GM18868 (cell line): ENCODE measurements around the gene HDHD2.
A peak's percentile ranks its signal among the peaks of the same experiment; 100 is the strongest.
"Not testable (repeated sequence)": the region's sequence is repeated elsewhere in the genome, so short reads cannot be mapped to it uniquely, and the experiment has no call there.

Experiments used
- ATAC-seq: cut with Tn5 transposase; IDR thresholded peaks from one replicate; pipeline ENCODE4 v1.9.1; 2021; ENCODE audit warnings: mild to moderate bottlenecking, moderate library complexity; ENCODE audit not compliant: unreplicated experiment

HDHD2 gene, protein sequence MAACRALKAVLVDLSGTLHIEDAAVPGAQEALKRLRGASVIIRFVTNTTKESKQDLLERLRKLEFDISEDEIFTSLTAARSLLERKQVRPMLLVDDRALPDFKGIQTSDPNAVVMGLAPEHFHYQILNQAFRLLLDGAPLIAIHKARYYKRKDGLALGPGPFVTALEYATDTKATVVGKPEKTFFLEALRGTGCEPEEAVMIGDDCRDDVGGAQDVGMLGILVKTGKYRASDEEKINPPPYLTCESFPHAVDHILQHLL

DNA sequence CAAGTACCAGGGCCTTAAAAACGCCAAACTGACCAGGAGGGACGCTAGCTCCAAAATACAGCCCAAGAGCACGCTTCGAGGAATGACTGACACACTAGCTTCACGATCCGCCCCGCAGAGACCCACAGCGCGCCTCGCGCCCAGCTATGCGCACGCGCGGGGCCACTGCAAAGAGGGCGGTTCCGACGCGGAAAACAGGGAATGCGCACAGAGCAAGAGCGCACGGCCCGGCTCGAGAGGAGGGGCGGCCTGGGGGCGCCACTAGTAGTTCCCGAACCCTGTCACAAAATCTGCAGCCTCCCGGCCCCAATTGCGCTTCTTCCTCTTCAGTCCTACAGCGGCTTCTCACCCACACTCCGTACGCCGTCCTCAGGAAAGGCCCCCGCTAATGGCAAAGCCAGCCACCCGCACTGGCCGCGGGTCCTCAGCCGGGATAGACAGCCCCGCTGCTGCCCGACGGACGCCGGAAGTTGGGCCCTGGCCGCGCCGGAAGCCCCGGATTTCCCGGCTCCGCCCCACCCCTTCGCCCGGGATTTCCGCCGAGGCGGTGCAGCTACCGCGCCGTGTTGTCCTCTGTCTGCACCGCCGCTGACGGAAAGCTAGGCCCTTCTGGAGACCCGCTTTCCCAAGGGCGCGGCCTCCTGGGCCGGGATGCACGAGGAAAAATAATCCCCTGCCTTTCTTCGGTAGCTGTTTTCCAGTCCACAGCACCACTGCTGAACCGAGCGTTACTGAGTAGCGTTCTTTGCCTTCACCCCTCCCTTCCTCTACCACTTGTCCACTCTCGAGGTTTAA, at the start of gene HDHD2:
HDHD2 (minus strand) TSS at position 472 of the 795 bp plus-strand sequence. CDS start 14,061 bp downstream, outside the sequence.
- peak; percentile 90 for ATAC-seq

DNA sequence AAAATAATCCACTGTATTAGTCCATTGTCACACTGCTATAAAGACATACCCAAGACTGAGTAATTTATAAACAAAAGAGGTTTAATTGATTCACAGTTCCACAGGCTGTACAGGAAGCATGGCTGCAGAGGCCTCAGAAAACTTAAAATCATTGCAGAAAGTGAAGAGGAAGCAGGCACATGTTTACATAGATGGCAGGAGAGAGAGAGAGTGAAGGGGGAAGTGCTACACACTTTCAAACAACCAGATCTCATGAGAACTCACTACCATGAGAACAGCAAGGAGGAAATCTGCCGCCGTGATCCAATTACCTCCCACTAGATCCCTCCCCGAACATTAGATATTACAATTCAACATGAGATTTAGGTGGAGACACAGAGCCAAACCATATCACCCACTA, 45.7 kb upstream of the HDHD2 start:
- ATAC-seq = not testable (repeated sequence)

DNA sequence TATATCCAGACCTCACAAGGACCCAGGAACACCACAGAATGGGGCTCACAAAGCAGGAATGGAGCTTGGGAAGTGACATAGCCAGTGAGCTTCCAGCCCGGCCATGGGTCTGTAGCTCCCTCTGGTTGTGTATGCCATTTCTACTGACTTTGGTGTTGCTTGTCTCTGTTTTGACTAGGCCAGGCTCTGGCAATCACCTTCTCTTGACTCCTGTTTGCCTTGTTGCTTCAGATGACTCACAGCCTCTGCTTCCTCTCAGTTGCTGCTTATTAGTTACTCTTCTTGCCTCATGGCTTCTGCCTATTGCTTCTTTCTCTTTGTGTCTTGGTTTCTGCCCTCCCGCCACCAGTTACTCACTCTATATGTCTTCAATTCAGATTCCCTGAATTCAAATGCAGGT, 41.7 kb upstream of the HDHD2 start:
- ATAC-seq = no peak

DNA sequence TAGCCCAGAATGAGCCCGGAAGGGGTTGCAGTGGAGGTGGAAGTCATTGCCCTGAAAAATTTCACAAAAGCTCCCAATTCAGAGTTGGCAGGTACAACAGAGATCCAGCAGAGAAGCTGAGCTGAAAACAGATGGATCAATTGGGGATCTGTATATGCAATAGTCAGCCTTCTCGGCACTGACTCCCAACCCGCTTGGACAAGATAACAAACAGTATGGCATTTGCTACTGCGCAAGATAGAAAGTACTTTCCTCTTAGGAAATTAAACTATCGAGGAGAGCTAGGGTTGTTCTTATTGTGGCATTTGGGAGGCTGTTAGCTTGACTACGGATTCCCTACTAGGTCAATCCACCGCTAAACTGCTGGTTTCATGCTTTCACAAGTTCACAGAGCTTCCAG, 37.4 kb upstream of the HDHD2 start:
- no peak for ATAC-seq

DNA sequence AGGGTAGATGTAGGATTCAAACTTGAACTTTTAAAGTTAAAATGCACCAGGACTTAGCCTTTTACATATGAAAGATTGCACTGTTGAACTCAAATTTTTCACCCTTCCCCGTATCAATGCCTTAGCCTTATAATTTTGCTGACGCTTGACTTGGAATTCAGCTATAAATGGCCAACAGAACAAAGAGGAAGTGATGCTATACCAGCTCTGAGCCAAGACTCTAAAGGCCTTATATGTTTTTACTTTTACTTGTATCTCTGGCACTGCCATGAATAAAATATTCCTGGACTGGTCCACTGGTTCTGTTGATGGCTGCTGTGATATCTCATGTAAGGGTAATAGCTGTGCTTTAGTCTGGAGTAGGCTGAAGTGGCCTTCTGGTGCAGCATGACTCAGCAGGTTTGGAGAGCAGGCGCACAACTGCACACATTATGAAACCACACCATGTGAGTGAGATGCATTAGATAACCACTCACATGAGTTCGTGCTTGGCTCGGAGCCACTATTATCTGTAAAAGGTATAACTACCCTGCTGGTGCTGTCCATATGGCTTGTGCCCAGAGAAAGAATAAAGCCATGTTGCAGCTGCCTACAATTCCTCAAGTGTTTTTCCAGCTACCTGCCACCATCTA, 34.2 kb upstream of the HDHD2 start:
- ATAC-seq = no peak

DNA sequence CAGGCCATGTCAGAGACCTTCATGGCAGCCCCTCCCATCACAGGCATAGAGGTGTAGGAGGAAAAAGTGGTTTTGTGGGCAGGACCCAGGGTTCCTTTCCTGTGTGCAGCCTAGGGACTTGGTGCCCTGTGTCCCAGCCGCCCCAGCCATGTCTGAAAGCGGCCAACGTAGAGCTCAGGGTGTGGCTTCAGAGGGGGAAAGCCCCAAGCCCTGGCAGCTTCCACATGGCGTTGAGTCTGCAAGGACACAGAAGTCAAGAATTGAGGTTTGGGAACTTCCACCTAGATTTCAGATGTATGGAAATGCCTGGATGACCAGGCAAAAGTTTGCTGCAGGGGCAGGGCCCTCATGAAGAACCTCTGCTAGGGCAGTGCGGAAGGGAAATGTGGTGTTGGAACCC, 31.9 kb upstream of the HDHD2 start:
- not testable (repeated sequence) for ATAC-seq

DNA sequence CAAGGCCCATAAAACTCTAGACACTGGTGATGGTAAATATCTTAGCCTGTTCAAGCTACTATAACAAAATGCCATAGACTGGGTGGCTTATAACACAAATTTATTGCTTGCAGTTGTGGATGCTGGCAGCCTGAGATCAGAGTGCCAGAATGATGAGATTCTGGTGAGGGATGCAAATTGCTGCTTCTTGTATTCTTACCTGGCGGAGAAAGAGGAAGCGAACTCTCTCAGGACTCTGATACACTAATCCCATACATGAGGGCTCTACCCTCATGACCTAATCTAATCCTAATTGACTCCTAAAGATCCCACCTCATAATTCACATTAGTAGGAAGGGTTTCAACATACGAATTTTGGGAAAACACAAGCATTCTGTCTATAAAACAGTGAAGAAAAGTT, 30.5 kb upstream of the HDHD2 start:
- no peak for ATAC-seq

DNA sequence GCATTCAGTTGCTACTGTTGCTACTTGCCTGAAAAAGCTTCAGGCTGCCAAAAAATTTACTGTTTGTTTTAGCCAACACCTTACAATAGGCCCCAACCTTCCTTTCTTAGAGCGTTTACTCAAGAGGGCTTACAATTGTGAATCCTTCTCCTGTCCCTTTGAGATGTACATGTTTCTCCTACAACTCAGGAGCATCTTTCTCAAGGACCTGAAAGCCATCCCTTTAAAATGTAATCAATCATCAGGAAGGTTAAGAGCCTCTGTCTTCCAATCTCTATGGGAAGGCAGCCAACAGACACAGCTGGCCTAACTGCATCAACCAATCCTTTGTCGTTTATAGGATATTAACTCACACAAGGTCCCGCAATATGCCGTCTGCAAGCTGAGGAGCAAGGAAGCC, 29.2 kb upstream of the HDHD2 start:
- no peak for ATAC-seq

DNA sequence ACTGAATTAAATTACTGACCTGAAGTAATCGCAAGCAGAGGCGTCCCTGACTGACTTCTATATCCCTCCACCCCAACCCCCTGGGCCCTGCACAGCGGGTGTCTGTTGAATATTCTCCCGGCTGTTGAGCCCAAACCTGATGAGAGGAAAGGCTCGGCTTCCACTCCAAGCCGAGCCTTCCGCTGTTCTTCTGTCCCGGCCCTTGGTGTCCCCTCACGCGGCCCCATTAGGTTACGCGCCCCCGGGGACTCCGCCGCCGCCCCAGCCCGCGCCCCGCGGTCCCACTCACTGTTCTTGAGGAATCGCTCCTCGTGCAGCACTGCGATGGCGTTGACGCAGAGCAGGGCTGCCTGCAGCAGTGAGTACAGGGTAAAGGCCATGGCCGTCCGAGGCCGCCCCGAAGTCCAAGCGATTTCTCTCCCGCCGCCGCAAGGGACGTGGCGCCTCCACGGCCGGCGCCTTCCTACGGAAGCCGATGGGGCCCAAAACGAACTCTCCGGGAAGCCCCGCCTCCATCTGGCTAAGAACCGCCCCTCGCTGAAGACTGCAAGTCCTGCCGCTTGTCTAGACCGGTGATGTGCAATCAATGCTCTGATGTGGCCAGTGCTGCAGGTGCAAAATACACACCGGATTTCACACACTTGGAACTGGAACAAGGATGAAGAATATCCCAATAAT, 25.7 kb upstream of the HDHD2 start, which contains the start of gene IER3IP1:
IER3IP1 (minus strand) TSS at position 467 of the 678 bp plus-strand sequence; CDS start at position 380, 87 bp downstream.
- ATAC-seq = peak; percentile 90

DNA sequence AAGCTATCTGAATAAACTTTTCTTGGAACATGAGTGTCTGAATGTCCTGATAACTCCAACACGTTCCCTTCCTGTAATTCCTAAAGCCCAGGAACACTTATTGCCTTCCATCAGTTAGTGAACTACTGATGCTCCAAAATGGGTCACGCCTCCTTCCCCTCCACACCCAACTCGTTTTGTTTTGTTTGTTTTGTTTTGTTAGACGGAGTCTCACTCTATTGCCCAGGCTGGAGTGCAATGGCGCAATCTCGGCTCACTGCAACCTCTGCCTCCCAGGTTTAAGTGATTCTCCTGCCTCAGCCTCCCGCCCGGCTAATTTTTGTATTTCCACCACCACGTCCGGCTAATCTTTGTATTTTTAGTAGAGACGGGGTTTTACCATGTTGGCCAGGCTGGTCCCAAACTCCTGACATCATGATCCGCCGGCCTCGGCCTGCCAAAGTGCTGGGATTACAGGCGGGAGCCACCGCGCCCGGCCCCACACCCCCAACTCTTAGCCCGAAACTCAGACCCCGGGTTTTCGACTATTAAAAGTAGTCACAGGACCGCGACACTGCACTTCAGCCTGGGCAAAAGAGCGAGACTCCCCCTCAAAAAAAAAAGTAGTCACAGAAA, 25.1 kb upstream of the HDHD2 start:
- ATAC-seq = no peak

DNA sequence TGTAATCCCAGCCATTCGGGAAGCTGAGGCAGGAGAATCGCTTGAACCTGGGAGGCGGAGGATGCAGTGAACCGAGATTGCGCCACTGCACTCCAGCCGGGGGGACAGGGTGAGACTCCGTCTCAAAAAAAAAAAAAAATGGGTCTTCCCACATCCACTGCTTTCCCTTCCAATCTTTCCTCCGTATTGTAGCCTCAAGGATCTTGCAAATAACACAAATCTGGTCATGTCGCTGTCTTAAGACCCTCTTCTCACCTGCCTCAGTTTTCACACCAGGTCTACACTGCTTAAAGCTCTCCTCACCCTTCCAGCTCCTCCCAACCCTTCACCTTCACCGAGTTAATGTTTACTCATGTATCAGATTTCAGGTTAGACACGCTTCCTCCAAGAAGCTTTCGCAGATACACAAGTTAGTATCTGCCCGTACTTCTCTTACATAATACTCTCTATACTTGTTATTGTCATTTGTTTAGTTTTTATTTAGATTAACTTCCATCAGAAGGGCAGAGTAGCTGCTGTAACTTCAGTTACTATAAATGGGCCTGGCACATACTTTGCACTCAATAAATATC, 24.3 kb upstream of the HDHD2 start:
- no peak for ATAC-seq

DNA sequence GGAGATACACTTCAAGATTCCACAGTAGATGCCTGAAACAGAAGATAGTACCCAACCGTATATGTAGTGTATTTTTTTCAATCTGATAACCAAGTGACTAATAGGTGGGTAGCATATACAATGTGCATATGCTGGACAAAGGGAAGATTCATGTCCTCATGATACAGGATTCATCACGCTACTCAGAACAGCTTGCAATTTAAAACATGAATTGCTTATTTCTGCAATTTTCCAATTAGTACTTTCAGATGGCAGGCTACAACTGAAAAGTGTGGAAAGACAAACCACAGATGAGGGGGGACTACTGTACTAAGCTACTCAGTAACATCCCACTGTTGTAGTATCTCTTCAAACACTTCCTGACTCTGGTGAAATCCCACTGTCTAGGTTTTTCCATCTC, 22.2 kb upstream of the HDHD2 start:
- no peak for ATAC-seq

DNA sequence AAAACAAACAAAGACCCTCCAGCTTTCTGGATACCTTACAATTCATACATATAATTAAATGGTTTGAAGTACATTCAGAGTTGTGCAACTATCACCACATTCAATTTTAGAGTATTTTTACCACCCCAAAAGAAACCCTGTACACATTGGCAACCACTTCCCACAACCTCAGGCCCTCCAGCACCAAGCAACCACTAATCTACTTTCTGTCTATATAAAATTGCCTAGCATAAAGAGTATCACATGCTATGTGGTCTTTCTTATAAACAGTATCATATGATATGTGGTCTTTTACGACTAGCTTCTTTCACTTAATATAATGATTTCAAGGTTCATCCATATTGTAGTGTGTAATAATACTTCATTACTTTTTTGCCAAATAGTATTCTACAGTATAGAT, 18.6 kb upstream of the HDHD2 start:
- ATAC-seq = no peak

DNA sequence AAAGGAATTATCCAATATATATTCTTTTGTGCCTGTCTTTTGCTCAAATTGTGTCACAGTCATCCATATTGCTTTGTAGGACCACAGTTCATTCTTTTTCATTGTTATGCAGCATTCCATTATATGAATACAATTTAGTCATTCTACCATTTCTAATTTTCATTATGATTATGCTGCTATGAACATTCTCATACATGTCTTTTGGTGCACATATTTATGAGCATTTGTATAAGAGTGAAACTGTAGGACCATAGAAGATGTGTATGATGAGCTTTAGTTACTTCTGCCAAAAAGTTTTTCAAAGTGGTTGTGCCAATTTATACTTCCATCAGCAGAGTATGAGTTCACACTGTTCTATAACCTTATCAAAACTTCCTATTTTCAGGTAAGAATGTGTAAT, 18.2 kb upstream of the HDHD2 start:
- no peak for ATAC-seq

DNA sequence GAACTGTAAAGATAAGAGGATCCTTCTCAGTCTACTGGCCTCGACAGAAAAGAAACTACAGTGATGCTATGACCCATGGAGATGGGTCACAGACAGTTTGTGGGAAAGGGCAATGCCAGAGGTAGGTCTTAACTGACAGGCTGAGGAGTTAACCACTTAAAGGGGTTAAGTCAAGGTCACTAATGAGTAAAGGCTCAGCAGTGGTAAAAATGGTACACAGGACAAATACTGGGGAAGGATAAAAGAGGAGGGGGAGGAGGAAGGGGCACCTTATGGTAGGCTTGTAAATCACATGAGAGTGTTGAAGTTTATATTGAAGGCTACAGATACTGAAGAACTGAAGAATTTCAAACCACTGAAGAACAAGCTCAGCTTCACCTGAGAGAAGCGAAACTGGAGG, 16.0 kb upstream of the HDHD2 start:
- ATAC-seq = no peak

DNA sequence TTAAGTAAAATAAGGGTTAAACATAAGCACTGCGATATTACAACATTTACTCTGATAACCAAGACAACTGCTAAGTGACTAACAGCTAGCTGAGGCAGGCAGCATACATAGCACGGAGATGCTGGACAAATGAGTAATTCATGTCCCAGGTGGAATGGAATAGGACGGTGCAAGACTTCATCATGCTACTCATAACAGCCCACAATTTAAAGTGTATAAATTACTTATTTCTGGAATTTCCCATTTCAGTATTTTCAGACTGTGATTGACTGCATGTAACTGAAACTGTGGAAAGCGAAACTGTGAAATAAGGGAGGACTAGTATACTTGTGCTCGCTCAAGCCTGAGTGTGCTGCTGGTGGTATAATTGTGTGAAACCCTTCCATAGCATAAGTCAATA, 12.9 kb upstream of the HDHD2 start:
- ATAC-seq = peak; percentile 84

DNA sequence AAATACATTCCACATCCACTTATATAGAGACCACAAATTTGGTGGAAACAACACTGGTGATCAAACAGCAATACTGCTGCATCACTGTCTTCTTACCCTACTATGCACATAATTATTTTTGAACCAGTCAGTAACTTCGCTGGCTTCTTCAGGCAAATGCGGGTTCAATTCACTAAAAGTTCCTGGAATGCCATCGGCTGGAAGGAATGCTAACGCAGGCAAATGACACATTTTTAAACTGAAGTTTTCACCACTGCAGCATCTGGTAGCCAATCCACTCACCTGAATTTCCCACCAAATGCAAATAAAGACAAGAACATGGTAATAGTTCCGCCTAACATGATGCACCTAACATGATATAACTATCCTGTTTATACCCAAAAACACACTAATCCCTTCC, 10.0 kb upstream of the HDHD2 start:
- ATAC-seq = no peak

DNA sequence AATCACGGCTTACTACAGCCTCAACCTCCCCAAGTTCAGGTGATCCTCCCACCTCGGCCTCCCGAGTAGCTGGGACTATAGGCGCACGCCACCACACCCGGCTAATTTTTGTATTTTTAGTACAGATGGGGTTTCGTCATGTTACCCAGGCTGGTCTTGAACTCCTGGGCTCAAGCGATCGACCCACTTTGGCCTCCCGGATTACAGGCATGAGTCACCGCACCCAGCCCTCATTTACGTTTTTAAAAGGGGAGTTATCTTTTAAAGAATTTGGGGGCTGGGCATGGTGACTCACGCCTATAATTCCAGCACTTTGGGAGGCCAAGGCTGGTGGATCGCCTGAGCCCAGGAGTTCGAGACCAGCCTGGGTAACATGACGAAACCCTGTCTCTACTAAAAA, 8.1 kb upstream of the HDHD2 start:
- ATAC-seq = not testable (repeated sequence)

DNA sequence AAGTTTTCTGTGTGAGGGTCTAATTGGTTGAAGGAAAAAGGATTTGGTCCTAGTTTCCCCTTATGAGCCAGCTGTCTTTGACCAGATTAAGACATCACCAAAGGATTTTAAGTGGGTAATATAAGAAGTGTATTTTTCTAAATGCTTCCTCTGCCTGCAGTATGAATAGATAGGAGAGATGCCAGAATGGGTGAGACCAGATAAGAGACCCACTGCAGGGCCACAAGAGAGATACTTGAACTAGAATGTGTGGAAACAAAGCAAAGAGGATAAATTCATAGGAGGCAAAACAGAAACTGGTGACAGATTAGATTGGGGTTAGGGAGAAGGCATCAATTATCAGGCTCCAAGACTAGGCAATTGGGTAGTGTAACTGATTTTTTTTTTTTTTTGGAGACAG, 1.1 kb upstream of the HDHD2 start:
- no peak for ATAC-seq

DNA sequence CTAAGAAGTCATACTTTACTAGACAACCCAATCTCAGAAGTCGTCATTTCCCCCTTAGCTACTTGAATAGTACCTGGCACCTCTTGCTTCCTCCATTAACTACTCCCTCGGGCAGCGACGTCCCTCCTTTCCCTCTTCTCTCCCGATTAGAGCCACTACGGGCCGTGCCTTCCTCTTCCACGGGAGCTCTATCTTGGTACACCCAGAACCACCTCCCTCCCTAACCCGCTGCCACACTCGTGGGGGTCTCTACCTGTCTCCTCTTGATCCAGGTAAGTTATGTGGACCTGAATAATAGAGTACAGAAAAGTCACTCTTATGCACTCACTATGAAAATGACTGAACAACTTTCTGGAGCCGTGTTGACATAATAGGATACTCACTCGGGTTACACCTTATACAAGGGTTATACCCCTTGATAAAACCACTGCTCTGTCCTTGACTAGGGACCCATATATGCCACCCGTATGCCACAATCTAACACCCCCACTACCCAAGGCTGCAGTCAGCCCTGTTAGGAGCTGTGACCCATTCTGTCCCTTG, 595 bp upstream of the HDHD2 start:
- peak; percentile 11 for ATAC-seq
